Glutamatergic neuron (in vitro differentiated cells): ENCODE data around the gene ADM. TPM values are rescaled to one million over a fixed set of nuclear protein-coding genes. Genes with fewer than 3 reads are reported as not detected.

Source experiments
- DNase-seq: peaks from one replicate; pipeline ENCODE4 v3.0.0; 2022
- H3K27ac Mint-ChIP-seq: one replicate; pipeline ENCODE4 v1.8.0; 2020; ENCODE audit warnings: mild to moderate bottlenecking, mixed read lengths, inconsistent platforms; ENCODE audit not compliant: unreplicated experiment
- H3K27me3 Mint-ChIP-seq: one replicate; pipeline ENCODE4 v1.8.0; 2020; ENCODE audit warnings: mild to moderate bottlenecking, moderate library complexity, mixed read lengths, inconsistent platforms; ENCODE audit not compliant: unreplicated experiment
- H3K36me3 Mint-ChIP-seq: one replicate; pipeline ENCODE4 v1.8.0; 2020; ENCODE audit warnings: mild to moderate bottlenecking, mixed read lengths, inconsistent platforms; ENCODE audit not compliant: unreplicated experiment
- H3K4me1 Mint-ChIP-seq: one replicate; pipeline ENCODE4 v1.8.0; 2020; ENCODE audit warnings: mild to moderate bottlenecking, low read depth, mixed read lengths, inconsistent platforms; ENCODE audit not compliant: unreplicated experiment
- H3K4me3 Mint-ChIP-seq: one replicate; pipeline ENCODE4 v1.8.0; 2020; ENCODE audit warnings: mild to moderate bottlenecking, mixed read lengths, inconsistent platforms; ENCODE audit not compliant: unreplicated experiment
- H3K9me3 Mint-ChIP-seq: one replicate; pipeline ENCODE4 v1.8.0; 2020; ENCODE audit warnings: mild to moderate bottlenecking, moderate library complexity, mixed read lengths, inconsistent platforms; ENCODE audit not compliant: unreplicated experiment
- total RNA-seq: library from RNA; stranded (reverse); fragmentation: NEBNext Ultra II Directional; extraction: Animal tissue kit (Norgen Biotek cat#: 25700); gene quantifications from one replicate; pipeline ENCODE4 v1.2.1, GENCODE V29; 2021; ENCODE audit not compliant: unreplicated experiment
- TF ChIP-seq, protein P1 (sequence below): fragments of 200-600 bp; sonication (generic); IDR thresholded peaks from one replicate; pipeline ENCODE4 v1.5.0; 2021; ENCODE audit not compliant: partially characterized antibody, unreplicated experiment

Gene ADM
- total RNA-seq, 1 donor from 2014 or later = 0.22 TPM

DNA sequence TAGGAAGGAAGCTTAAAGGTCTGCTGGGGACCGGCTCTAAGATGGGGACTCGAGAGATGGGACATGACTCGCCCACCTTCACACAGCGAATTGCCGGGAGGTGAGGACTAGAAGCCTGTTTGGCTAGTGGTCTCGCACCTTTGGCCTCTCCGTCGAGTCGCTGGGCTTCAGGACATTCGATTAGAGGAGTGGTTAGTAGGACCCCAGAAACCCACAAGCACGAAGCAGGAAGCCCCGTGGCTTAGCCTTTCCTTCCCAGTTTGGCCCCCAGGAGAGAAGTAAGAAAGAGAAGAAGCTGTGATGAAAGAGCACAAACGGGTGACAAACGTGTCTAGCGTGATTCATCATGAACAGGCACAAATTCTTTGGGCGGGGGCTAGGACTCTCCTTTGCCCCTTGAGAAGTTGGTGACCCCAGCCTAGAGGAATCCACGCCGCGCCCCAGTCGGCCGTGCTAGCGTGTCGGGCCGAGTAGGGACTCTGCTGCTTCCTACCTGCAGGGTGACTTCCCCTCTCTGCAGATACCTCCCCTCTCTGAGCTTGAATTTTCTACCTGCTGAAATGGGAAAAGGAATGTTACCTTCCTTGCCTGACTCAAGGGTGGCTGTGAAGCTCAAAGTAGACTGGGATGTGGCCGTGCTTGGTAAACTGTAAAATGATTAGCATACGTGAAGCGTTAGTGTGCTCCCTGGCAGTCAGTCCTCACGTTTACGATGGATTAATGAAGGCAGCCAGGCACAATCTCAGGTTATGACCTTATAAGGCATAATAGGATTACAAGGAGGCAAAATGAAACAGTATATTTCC, 1.1 kb upstream of the ADM start:
- peaks cover 7% of the 10 kb centered on the region for H3K4me1 Mint-ChIP-seq
- H3K4me3 Mint-ChIP-seq = peak overlapping the region; percentile 98
- peaks cover 20% of the 10 kb centered on the region for H3K27me3 Mint-ChIP-seq
- DNase-seq = no peak
- peaks cover 3% of the 10 kb centered on the region for H3K9me3 Mint-ChIP-seq
- H3K27ac Mint-ChIP-seq = no peak overlapping the region
- no peaks in the 10 kb centered on the region for H3K36me3 Mint-ChIP-seq
- TF ChIP-seq, protein P1, sequence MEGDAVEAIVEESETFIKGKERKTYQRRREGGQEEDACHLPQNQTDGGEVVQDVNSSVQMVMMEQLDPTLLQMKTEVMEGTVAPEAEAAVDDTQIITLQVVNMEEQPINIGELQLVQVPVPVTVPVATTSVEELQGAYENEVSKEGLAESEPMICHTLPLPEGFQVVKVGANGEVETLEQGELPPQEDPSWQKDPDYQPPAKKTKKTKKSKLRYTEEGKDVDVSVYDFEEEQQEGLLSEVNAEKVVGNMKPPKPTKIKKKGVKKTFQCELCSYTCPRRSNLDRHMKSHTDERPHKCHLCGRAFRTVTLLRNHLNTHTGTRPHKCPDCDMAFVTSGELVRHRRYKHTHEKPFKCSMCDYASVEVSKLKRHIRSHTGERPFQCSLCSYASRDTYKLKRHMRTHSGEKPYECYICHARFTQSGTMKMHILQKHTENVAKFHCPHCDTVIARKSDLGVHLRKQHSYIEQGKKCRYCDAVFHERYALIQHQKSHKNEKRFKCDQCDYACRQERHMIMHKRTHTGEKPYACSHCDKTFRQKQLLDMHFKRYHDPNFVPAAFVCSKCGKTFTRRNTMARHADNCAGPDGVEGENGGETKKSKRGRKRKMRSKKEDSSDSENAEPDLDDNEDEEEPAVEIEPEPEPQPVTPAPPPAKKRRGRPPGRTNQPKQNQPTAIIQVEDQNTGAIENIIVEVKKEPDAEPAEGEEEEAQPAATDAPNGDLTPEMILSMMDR = no peak

DNA sequence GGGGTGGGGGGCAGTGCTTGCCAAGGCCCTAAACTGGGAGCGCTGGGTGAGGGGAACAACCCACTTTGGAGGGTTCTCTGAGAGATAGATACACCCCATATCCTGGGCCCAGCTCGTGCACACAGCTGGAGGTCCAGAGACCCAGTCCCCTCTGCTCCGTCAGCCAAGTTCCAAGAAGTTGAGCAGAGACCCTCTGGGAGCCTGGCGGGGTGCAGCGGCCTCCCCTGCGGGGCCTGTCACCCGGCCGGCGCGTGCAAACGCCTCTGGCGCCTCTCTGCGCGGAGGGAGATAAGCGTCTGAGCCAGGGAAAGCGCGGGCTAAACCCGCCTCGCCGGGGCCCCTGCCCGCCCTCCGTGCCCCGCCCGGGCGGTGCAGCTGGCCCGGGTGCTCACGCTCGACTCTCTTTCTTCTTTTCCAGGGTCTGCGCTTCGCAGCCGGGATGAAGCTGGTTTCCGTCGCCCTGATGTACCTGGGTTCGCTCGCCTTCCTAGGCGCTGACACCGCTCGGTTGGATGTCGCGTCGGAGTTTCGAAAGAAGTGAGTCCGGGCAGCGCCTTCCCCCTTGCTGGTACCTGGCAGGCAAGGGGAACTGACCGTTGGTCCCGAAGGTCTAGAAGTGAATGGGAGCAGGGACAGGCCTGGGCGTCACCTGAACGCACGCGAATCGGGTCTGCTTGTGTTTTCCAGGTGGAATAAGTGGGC, 540 bp downstream of the ADM start:
- Mint-ChIP-seq H3K9me3 (peaks cover 3% of the 10 kb centered on the region), H3K27ac (no peak overlapping the region), H3K36me3 (no peaks in the 10 kb centered on the region), H3K4me1 (peaks cover 7% of the 10 kb centered on the region), H3K4me3 (peak overlapping the region; percentile 81), H3K27me3 (peaks cover 20% of the 10 kb centered on the region)
- TF ChIP-seq, protein P1 = no peak
- DNase-seq = no peak

GRCh38 chr11:10305964-10306918, 1.4 kb downstream of the ADM start:
- Mint-ChIP-seq H3K4me1 (peaks cover 7% of the 10 kb centered on the region), H3K36me3 (no peaks in the 10 kb centered on the region), H3K27me3 (peaks cover 20% of the 10 kb centered on the region), H3K9me3 (peaks cover 3% of the 10 kb centered on the region), H3K4me3 (peak overlapping the region; percentile 81), H3K27ac (no peak overlapping the region)
- TF ChIP-seq, protein P1 = no peak
- peak; percentile 46 for DNase-seq

- Mint-ChIP-seq H3K27ac (no peak overlapping the region), H3K36me3 (no peaks in the 10 kb centered on the region), H3K27me3 (peaks cover 20% of the 10 kb centered on the region), H3K4me1 (peaks cover 7% of the 10 kb centered on the region), H3K4me3 (peak overlapping the region; percentile 50), H3K9me3 (peaks cover 3% of the 10 kb centered on the region)
- TF ChIP-seq, protein P1 = no peak
- no peak for DNase-seq
Measured at GRCh38 chr11:10307022-10307399, 2.1 kb downstream of the ADM start.
